Pancreas (tissue), 10 donors: ENCODE data around the gene HLA-DQB1. TPM values are rescaled to one million over a fixed set of nuclear protein-coding genes. Genes with fewer than 3 reads are reported as not detected.
A peak's percentile ranks its signal among the peaks of the same experiment; 100 is the strongest.
"Not testable (repeated sequence)": the region's sequence is repeated elsewhere in the genome, so short reads cannot be mapped to it uniquely, and the experiment has no call there.

ENCODE experiments used
- ATAC-seq, 4 donors: fragments of 200-7000 bp; cut with Tn5 transposase; one replicate each; pipeline versions ENCODE4 v1.8.0 to v1.9.1; 2020; ENCODE audit warnings: mild to moderate bottlenecking in 4 of 4, moderate library complexity in 4 of 4
- DNase-seq, 6 donors: peaks; one replicate each; pipeline ENCODE4 v3.0.0-alpha.2; 2020
- FAIRE-seq: peaks from 2 replicates; lab custom pipeline; 2012; peaks lifted over from hg19 to GRCh38; lab: Jason Lieb, UNC
- H3K27ac ChIP-seq, 4 donors: fragments of 200-600 bp; sonication (generic); 1 replicate in 3 of 4; 2 replicates in 1 of 4; pipeline versions ENCODE4 v1.5.0 to v1.8.0; 2020
- H3K27me3 ChIP-seq, 4 donors: fragments of 200-600 bp; one replicate each; pipeline ENCODE4 v1.8.0; 2021
- H3K36me3 ChIP-seq, 3 donors: fragments of 200-600 bp; sonication (generic) in 1 of 3; one replicate each; pipeline versions ENCODE4 v1.5.0 to v1.8.0; 2020 to 2021
- H3K4me1 ChIP-seq, 3 donors: fragments of 200-600 bp; one replicate each; pipeline ENCODE4 v1.8.0; 2021
- H3K4me3 ChIP-seq, 4 donors: fragments of 200-600 bp; sonication (generic) in 2 of 4; one replicate each; pipeline versions ENCODE4 v1.5.0 to v1.8.0; 2020 to 2021
- H3K9me3 ChIP-seq, 4 donors: fragments of 200-600 bp; one replicate each; pipeline ENCODE4 v1.8.0; 2021
- WGBS, 2 donors: extraction: QIAGEN DNeasy Blood & Tissue Kit; methylation state at CpG; one replicate each; pipeline ENCODE4 v1.1.7; 2013; 5-methylcytosine and 5-hydroxymethylcytosine counted together
- intact Hi-C, 3 donors: fragments of 100-400 bp; cut with DNase I; formaldehyde crosslinking; loops; one replicate each; pipeline versions ENCODE4 v1.11.1 to v1.14.2; 2022
- polyA plus RNA-seq, 2 donors: library from polyadenylated mRNA; stranded (reverse); fragments of 200-250 nt; gene quantifications; one replicate each; pipeline ENCODE4 v1.2.3, GENCODE V29; 2013
- total RNA-seq, 6 donors: library from RNA; stranded (reverse); fragmentation: NEBNext Ultra II Directional in 4 of 6; extraction: Animal tissue kit (Norgen Biotek cat#: 25700) in 4 of 6; gene quantifications; one replicate each; pipeline versions ENCODE4 v1.2.1 to v1.2.4, GENCODE V29; 2021 to 2023
- TF ChIP-seq, protein P1 (sequence below), 4 donors: fragments of 200-600 bp; sonication (generic) in 3 of 4; IDR thresholded peaks; one replicate each; pipeline versions ENCODE4 v1.5.0 to v1.8.0; 2021; ENCODE audit warnings: antibody characterized with exemption in 4 of 4
- donor health status: healthy with polysubstance abuse.
- donor health status: DM: no; HTN: no; CAD: no; lungs with moderate emphysema.
- donor health status: DM: no; HTN: no; CAD: no.
- donor health status: control.
- donor health status: control.
- donor health status: Bipolar disorder and iron deficiency.
- donor health status: DM: yes; HTN: yes; CAD: no.
- donor health status: DM: no; HTN: no; CAD: no.
- donor health status: DM: no; HTN: no; CAD: no.
- donor health status: DM: yes; HTN: yes; CAD: no.

HLA-DQB1 gene
- total and polyA plus RNA-seq, 8 donors, result 0.63 to 24.7 (median 5.8) TPM

DNA sequence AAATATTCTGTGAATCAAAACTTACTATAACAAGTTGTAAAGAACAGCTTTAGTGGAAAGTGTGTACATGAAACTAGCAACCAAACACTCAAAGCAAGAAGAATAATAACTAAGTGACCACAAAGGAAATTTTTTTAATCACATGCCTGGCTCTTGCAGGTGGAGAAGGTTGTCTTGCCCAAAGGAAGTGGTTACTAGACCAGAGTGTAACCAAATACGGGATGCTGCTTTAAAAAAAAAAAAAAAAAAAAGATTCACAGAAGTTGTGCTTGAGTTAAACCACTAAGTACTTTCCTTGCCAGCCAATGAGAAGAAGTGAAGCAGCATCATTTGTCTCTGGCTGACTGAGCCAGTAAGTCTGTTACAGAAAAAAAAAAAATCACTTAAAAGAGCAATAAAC, 19.1 kb upstream of the HLA-DQB1 start:
- WGBS, 2 donors, result 23 to 67% methylated on average over 1 of the region's 1 CpG
- intact Hi-C loops, result no loop called here
- FAIRE-seq, result no peak

DNA sequence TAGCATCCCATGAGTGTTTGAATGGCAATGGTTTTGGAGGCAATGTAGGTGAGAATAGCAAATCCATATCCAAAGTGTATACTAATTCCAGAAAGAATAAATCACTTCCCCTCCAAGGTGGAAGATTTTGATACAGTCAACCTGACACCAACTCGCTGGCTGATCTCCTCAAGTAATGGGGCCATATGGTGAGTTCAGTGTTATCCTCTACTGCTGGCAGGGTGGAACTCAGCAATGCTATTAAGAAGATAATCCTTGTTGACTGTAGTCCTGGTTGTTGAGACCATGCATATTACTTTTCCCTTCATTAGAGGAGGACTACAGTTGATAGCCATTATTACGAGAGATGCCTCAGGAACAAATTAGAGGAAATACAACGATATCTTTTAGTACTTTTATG, 17.8 kb upstream of the HLA-DQB1 start:
- Histone ChIP-seq H3K9me3 (no peaks in the 10 kb centered on the region), H3K4me3 (no peak overlapping the region), H3K4me1 (no peaks in the 10 kb centered on the region), H3K36me3 (no peaks in the 10 kb centered on the region), H3K27me3 (peaks cover 0 to 10% (median 0%) of the 10 kb centered on the region in 4 donors), H3K27ac (no peak overlapping the region)
- DNase-seq, result no peak
- ATAC-seq, result no peak
- TF ChIP-seq, protein P1, sequence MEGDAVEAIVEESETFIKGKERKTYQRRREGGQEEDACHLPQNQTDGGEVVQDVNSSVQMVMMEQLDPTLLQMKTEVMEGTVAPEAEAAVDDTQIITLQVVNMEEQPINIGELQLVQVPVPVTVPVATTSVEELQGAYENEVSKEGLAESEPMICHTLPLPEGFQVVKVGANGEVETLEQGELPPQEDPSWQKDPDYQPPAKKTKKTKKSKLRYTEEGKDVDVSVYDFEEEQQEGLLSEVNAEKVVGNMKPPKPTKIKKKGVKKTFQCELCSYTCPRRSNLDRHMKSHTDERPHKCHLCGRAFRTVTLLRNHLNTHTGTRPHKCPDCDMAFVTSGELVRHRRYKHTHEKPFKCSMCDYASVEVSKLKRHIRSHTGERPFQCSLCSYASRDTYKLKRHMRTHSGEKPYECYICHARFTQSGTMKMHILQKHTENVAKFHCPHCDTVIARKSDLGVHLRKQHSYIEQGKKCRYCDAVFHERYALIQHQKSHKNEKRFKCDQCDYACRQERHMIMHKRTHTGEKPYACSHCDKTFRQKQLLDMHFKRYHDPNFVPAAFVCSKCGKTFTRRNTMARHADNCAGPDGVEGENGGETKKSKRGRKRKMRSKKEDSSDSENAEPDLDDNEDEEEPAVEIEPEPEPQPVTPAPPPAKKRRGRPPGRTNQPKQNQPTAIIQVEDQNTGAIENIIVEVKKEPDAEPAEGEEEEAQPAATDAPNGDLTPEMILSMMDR (IDR thresholded peaks at IDR 0.05), result no peak
- intact Hi-C loops, result no loop called here
- WGBS, 2 donors, result 64 to 73% methylated on average over 3 of the region's 3 CpGs
- FAIRE-seq, result no peak

More for the DNA sequence above, 19.1 kb upstream of the HLA-DQB1 start:
- peak in 1 of 4 donors; percentile 50 for ATAC-seq
- DNase-seq, result no peak
- no peaks in the 10 kb centered on the region for H3K9me3 ChIP-seq
- no peak overlapping the region for H3K4me3 ChIP-seq
- peaks cover 0 to 10% (median 0%) of the 10 kb centered on the region in 4 donors for H3K27me3 ChIP-seq
- H3K27ac ChIP-seq, result no peak overlapping the region
- no peaks in the 10 kb centered on the region for H3K4me1 ChIP-seq
- TF ChIP-seq, protein P1 (IDR thresholded peaks at IDR 0.05), result no peak
- no peaks in the 10 kb centered on the region for H3K36me3 ChIP-seq

DNA sequence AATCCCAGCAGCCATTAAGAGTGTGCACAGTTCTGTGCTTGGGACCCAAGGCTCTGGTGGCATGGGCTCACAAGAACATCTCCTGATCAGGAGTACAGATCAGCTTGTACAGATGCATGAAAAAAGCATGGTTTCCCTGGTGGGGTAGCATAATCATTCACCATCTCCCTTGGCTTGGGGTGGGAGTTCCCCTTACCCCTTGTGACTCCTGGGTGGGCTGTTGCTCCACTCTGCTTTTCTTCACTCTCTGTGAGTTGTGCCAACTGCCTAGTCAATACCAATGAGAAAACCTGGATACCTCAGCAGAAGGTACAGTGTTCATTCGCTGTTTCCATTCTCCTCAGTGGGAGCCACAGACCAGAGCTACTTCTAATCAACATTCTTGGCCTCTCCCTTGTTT, 13.6 kb upstream of the HLA-DQB1 start:
- Histone ChIP-seq H3K9me3 (no peaks in the 10 kb centered on the region), H3K27ac (no peak overlapping the region), H3K4me3 (no peak overlapping the region), H3K4me1 (no peaks in the 10 kb centered on the region), H3K36me3 (no peaks in the 10 kb centered on the region), H3K27me3 (peaks cover 0 to 3% (median 0%) of the 10 kb centered on the region in 4 donors)
- TF ChIP-seq, protein P1 (IDR thresholded peaks at IDR 0.05), result no peak
- intact Hi-C loops, result no loop called here
- FAIRE-seq (no peak), DNase-seq (no peak), ATAC-seq (no peak)
- 49 to 59% methylated on average over 1 of the region's 1 CpG for WGBS, 2 donors

- FAIRE-seq (no peak), DNase-seq (no peak), ATAC-seq (no peak)
- no peaks in the 10 kb centered on the region for H3K4me1 ChIP-seq
- H3K27me3 ChIP-seq, result no peaks in the 10 kb centered on the region
- H3K27ac ChIP-seq, result no peak overlapping the region
- TF ChIP-seq, protein P1 (IDR thresholded peaks at IDR 0.05), result no peak
- 39 to 60% methylated on average over 4 of the region's 4 CpGs for WGBS, 2 donors
- no peaks in the 10 kb centered on the region for H3K36me3 ChIP-seq
- no peaks in the 10 kb centered on the region for H3K9me3 ChIP-seq
- no peak overlapping the region for H3K4me3 ChIP-seq
- intact Hi-C loops, result no loop called here
Observed at GRCh38 chr6:32679492-32679891, 13.0 kb upstream of the HLA-DQB1 start.

- H3K27ac ChIP-seq, FAIRE-seq, H3K9me3 ChIP-seq, H3K4me1 ChIP-seq, H3K36me3 ChIP-seq, ATAC-seq, H3K27me3 ChIP-seq, intact Hi-C loops, DNase-seq, H3K4me3 ChIP-seq: not testable (repeated sequence)
- 62 to 71% methylated on average over 7 of the region's 7 CpGs for WGBS, 2 donors
Observed at GRCh38 chr6:32674123-32674522, 7.7 kb upstream of the HLA-DQB1 start.

DNA sequence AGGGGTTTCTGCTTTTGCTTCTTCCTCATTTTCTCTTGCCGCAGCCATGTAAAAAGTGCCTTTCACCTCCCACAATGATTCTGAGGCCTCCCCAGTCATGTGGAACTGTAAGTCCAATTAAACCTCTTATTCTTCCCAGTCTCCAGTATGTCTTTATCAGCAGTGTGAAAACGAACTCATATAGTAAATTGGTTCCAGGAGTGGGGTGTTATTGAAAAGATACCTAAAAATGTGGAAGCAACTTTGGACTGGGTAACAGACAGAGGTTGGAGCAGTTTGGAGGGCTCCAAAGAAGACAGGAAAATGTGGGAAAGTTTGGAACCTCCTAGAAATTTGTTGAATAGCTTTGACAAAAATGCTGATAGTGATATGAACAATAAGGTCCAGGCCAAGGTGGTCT, 5.5 kb upstream of the HLA-DQB1 start:
- H3K27me3 ChIP-seq, H3K4me3 ChIP-seq, intact Hi-C loops, H3K36me3 ChIP-seq, FAIRE-seq, ATAC-seq, H3K27ac ChIP-seq, DNase-seq, H3K9me3 ChIP-seq, H3K4me1 ChIP-seq: not testable (repeated sequence)
- 55 to 59% methylated on average over 2 of the region's 2 CpGs for WGBS, 2 donors
